ENCODE measurements around the gene KRT79. TPM values are rescaled to one million over a fixed set of nuclear protein-coding genes. Genes with fewer than 3 reads are reported as not detected.

The KRT79 gene
- total and polyA plus RNA-seq, 2 experiments from 2014 or later = 0.07 TPM; not detected in 1

DNA sequence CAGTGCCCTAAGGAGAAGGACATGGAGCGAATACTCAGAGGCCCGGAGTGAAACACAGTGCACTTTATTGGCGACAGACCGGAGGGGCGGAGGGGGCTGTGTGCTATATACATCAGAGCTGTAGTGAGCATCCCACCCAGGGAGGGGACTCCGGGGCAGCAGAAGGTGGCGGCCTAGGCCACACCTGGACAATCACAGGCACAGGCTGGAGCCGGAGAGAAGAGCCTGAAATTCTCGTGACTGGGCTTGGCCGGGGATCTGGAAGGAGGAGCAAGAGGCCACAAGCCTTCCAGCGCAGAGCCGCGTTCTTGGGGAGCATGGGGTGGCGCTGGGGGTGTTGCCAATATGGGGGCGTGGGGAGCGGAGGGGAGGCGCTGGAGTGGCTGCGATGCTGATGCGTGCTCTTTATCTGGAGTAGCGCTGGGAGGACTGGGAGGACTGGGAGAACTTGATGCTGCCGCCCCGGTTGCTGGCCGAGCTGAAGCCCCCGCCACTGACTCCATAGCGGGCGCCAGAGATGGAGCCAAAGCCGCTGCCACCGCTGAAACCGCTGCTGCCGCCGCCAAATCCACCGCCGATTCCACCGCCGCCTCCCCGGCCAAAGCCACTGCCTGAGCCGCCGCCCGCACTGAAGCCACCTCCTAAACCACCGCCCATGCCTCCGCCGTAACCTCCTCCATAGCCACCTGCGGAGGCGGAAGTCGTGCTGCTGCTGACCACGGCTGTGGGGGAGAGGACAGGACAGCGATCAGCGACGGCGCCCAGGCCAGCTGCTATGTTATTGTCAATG lies 44.3 kb downstream of the KRT79 start:
- Histone ChIP-seq H3K27ac (no peak overlapping the region), H4K20me1 (ENCODE audit: insufficient read depth, poor library complexity, severe bottlenecking) (no peaks in the 10 kb centered on the region), H2AFZ (no peak overlapping the region), H3K9me2 (replicated peaks; ENCODE audit: insufficient read depth) (no peaks in the 10 kb centered on the region), H3K27me3 (no peaks in the 10 kb centered on the region), H3K4me1 (ENCODE audit: insufficient read depth) (peaks cover 5% of the 10 kb centered on the region), H3K36me3 (replicated peaks; ENCODE audit: insufficient read depth, low read depth) (no peaks in the 10 kb centered on the region), H3K9me3 (ENCODE audit: low read depth) (no peaks in the 10 kb centered on the region), H3K79me2 (no peaks in the 10 kb centered on the region), H3K4me2 (no peak overlapping the region), H3K4me3 (no peak overlapping the region)
- TF ChIP-seq EZH2phosphoT487 (IDR thresholded peaks at IDR 0.05; ENCODE audit: low read depth, severe bottlenecking, unreplicated experiment) (no peak), EZH2 (IDR thresholded peaks at IDR 0.05; ENCODE audit: borderline replicate concordance) (no peak)
- TF ChIP-seq, protein P1, sequence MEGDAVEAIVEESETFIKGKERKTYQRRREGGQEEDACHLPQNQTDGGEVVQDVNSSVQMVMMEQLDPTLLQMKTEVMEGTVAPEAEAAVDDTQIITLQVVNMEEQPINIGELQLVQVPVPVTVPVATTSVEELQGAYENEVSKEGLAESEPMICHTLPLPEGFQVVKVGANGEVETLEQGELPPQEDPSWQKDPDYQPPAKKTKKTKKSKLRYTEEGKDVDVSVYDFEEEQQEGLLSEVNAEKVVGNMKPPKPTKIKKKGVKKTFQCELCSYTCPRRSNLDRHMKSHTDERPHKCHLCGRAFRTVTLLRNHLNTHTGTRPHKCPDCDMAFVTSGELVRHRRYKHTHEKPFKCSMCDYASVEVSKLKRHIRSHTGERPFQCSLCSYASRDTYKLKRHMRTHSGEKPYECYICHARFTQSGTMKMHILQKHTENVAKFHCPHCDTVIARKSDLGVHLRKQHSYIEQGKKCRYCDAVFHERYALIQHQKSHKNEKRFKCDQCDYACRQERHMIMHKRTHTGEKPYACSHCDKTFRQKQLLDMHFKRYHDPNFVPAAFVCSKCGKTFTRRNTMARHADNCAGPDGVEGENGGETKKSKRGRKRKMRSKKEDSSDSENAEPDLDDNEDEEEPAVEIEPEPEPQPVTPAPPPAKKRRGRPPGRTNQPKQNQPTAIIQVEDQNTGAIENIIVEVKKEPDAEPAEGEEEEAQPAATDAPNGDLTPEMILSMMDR (IDR thresholded peaks at IDR 0.05; ENCODE audit: poor library complexity) = no peak
- WGBS (ENCODE audit: low lambda C conversion rate, missing lambda C conversion rate) = 87% methylated on average over 42 of the region's 50 CpGs
- no peak for DNase-seq (ENCODE audit: low spot score)

DNA sequence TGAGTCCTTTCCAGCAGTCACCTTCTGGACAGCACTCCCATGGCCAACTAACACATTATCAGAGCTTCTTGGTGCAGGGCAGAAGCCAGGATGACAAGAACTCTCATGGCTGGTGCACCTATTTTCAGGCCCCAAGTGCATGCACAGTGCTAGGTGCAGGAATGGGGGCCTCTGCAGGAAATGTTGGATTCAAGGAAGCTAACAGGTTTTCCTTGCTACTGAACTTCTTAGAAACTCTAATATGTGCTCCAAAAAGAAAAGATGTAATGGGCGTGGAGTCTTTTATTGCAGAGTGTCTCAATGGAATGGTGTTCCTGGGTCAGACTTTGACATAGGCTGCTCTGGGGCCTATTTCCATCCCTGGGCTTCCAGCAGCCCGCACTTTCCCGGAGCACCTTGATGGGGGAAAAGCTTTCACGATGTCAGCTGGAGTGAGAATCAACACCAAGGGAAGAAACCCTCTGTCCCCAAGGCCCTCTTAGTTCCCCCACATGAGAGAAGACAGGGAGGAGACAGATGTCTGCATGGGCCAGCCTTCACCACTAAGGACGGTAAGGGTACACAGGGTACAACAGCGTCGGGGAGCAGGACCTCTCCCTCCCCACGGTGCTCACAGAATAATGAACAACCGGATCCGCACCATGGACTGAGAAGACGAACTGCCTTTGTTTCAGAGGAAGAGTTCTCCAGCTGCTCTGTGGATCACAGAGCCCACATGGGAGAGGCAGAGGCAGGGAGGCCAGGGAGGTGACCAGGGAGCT lies 45.1 kb downstream of the KRT79 start:
- Histone ChIP-seq H3K4me2 (no peak overlapping the region), H3K4me1 (ENCODE audit: insufficient read depth) (peaks cover 5% of the 10 kb centered on the region), H3K79me2 (no peaks in the 10 kb centered on the region), H3K36me3 (replicated peaks; ENCODE audit: insufficient read depth, low read depth) (no peaks in the 10 kb centered on the region), H3K27ac (no peak overlapping the region), H2AFZ (no peak overlapping the region), H3K27me3 (no peaks in the 10 kb centered on the region), H3K4me3 (no peak overlapping the region), H3K9me2 (replicated peaks; ENCODE audit: insufficient read depth) (no peaks in the 10 kb centered on the region), H3K9me3 (ENCODE audit: low read depth) (no peaks in the 10 kb centered on the region), H4K20me1 (ENCODE audit: insufficient read depth, poor library complexity, severe bottlenecking) (no peaks in the 10 kb centered on the region)
- no peak for DNase-seq (ENCODE audit: low spot score)
- WGBS (ENCODE audit: low lambda C conversion rate, missing lambda C conversion rate) = 97% methylated on average over 11 of the region's 11 CpGs
- TF ChIP-seq, protein P1 (IDR thresholded peaks at IDR 0.05; ENCODE audit: poor library complexity) = no peak
- TF ChIP-seq EZH2phosphoT487 (IDR thresholded peaks at IDR 0.05; ENCODE audit: low read depth, severe bottlenecking, unreplicated experiment) (no peak), EZH2 (IDR thresholded peaks at IDR 0.05; ENCODE audit: borderline replicate concordance) (no peak)

DNA sequence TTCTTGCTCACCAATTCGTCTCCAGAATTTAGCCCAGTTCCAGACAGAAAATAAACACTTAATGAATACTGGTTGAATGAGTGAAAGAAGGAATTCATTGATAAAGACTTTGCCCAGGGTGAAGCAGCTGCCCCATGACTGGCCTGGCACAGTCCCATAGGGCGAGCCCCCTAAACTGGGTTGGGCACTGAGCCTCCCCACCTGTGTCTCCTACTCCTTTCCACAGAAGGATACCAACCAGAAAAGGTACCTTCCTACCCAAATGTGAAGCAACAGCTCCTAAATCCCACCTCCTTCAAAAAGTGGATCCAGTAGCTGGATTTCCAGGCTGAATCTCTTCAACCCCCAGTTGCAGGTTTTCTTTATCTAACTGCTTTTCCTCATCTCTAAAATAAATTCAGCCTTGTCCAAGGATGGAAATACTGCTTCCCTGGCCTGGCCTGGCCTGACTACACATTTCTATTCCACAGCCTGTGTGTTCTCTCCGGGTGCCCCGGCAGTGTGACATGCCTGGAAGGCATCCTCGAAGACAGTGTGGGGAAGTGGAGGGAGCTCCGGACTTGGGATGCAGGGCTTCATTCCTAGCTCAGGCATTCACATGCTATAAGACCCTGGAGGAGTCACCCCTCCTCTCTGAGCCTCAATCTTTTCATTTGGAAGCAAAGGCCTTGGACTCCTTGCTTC lies 45.8 kb downstream of the KRT79 start:
- no peaks in the 10 kb centered on the region for H3K79me2 ChIP-seq
- no peaks in the 10 kb centered on the region for H4K20me1 ChIP-seq (ENCODE audit: insufficient read depth, poor library complexity, severe bottlenecking)
- no peak for DNase-seq (ENCODE audit: low spot score)
- no peaks in the 10 kb centered on the region for H3K9me3 ChIP-seq (ENCODE audit: low read depth)
- H3K4me2 ChIP-seq = no peak overlapping the region
- peaks cover 5% of the 10 kb centered on the region for H3K4me1 ChIP-seq (ENCODE audit: insufficient read depth)
- no peak overlapping the region for H2AFZ ChIP-seq
- no peaks in the 10 kb centered on the region for H3K27me3 ChIP-seq
- WGBS (ENCODE audit: low lambda C conversion rate, missing lambda C conversion rate) = 71% methylated on average over 6 of the region's 6 CpGs
- TF ChIP-seq EZH2 (IDR thresholded peaks at IDR 0.05; ENCODE audit: borderline replicate concordance) (no peak), EZH2phosphoT487 (IDR thresholded peaks at IDR 0.05; ENCODE audit: low read depth, severe bottlenecking, unreplicated experiment) (no peak)
- TF ChIP-seq, protein P1 (IDR thresholded peaks at IDR 0.05; ENCODE audit: poor library complexity) = no peak
- no peak overlapping the region for H3K27ac ChIP-seq
- no peak overlapping the region for H3K4me3 ChIP-seq
- no peaks in the 10 kb centered on the region for H3K36me3 ChIP-seq (replicated peaks; ENCODE audit: insufficient read depth, low read depth)
- H3K9me2 ChIP-seq (replicated peaks; ENCODE audit: insufficient read depth) = no peaks in the 10 kb centered on the region
